T follicular helper cell (primary cell): ENCODE results near the gene SP5.
"Not testable (repeated sequence)": the region's sequence is repeated elsewhere in the genome, so short reads cannot be mapped to it uniquely, and the experiment has no call there.

Experiments used
- DNase-seq: peaks from one replicate; pipeline ENCODE4 v3.0.0-alpha.2; 2020; ENCODE audit warnings: low read depth

The SP5 gene

DNA sequence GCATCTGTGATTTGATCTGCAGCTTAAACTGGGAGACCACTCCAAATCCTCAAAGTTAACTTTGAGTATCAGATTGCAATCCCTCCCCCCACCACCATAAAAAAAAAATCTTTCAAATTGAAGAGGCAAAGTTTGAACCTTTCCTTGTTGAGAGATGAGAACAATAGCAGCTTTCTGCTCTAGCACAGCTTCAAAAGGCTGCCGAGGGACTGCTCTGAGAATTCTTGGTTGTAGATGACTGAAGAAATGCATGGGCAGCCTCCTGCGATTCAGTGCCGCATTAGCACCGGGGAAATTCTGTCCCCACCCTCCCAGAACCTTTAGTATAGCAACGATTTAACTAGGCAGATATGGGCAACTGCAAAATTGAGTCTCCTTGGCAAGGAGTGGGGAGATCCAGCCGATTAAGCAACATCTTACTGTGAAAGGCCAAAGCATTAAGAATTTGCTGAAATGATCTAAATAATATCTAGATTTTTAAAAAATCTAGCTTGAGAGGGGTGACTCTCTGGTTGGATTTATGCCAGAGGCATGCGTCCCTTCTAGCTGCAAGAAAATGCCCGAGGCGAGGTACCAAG, 3.9 kb upstream of the SP5 start:
- no peak for DNase-seq

DNA sequence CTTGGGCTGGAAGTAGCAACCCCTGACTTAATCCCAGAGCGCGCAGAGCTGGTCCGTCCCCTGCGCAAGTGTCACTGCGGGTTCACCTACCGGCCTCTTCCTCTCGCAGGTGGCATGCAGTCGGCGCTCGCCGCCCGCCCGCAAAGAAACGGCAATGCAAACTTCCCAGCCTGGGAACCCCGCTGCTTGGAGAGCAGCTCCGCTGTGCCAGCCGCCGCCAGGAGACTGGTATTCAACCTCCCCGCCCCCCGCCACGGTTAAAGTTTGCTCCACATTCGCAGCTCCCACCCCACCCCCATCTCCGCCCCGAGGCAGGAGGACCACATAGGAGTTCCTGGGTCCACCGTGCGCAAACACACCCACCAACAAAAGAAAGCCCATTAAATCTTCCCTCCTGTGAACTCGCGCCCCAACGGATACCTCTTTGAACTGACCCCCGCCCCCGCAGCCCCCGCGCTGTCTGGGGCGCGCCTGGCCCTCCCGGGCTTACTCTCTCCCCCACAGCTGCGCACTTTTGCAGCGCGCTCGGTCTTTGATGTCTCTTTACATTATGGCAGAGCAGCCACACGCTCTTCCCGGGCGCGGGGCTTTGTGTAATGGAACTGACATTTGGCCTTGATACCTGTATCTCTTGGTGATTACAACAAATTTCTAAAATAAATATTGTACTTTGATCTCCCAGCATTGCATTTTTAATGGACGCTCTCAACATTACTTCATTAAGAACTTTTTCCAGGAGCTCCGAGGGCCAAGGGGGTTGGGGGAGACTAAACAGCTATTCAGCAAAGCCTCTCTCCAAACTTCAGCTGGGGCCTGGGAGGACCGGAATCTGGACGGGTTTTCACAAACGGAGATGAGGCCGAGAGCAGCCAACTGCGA, 3.1 kb upstream of the SP5 start:
- DNase-seq = no peak

- no peak for DNase-seq
Measured at GRCh38 chr2:170712653-170713542, 2.2 kb upstream of the SP5 start.

GRCh38 chr2:170713543-170714380, 1.4 kb upstream of the SP5 start:
- DNase-seq = no peak

DNA sequence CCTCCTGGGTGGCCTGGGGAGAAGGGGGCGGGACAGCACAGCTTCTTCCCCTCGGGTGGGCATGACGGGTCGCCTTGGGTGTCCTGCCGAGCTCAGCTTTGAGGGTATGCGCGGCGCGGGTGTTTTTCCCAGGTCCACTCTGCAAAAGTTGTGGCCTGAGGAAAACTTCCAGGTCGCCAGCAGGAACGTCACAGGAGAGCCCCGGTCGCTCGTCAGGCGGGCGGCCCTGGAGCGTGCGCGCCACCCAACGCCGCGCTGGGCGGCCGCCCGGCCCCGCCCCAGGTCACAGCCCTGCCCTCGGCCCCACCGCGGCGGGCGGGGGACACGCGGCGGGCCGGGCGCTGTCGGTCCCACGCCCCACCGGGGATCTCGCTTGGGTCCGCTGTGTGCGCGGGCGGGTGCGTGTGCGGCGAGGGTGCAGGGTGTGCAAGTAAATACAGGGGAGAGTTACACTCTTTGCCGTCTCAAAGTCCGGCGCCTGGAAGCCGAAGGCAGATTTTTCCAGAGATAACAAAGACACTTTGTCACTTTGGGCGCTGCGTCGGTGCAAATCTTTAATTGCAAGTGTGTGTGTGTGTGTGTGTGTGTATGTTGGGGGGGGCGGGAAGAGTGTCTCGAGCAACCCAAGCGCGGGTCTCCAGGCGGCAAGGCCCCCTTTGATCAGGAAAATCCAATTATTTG, 616 bp upstream of the SP5 start:
- DNase-seq = no peak

DNA sequence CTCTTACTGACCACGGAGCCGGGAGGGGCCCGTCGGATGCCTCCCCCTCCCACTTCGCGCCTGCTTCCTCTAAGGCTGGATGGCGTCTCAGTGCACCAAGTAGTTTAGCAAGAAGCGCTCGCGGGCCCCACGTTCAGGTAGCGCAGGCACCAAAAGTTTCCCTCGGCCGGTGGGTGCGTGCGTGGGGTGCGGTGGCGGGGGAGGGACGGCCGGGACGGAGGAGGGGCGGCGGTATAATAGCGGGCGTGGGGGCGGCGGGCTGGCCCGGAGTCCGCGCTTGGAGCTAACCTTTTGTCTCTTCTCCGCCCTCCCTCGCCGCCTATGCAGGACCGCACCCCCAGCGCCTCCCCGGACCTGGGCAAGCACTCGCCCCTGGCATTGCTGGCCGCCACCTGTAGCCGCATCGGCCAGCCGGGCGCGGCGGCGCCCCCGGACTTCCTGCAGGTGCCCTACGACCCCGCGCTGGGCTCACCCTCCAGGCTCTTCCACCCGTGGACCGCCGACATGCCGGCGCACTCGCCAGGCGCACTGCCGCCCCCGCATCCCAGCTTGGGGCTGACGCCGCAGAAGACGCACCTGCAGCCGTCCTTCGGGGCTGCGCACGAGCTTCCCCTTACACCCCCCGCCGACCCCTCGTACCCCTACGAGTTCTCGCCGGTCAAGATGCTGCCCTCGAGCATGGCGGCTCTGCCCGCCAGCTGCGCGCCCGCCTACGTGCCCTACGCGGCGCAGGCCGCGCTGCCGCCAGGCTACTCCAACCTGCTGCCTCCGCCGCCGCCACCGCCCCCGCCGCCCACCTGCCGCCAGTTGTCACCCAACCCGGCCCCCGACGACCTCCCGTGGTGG, 1.0 kb downstream of the SP5 start:
- DNase-seq = no peak

DNA sequence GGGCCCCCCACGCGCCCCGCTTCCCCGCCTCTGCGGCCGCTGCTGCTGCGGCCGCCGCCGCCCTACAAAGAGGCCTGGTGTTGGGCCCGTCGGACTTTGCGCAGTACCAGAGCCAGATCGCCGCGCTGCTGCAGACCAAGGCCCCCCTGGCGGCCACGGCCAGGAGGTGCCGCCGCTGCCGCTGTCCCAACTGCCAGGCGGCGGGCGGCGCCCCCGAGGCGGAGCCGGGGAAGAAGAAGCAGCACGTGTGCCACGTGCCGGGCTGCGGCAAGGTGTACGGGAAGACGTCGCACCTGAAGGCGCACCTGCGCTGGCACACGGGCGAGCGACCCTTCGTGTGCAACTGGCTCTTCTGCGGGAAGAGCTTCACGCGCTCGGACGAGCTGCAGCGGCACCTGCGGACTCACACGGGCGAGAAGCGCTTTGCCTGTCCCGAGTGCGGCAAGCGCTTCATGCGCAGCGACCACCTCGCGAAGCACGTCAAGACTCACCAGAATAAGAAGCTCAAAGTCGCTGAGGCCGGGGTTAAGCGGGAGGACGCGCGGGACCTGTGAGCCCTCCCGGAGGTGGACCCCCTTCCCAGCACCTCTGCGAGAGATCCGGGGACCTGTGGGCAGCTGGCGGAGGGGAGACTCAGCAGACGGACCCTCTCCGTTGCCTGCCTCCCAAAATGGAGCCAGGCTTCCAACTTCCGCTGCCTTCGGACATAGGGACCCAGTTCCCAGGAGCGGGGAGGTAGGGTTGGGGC, 1.9 kb downstream of the SP5 start:
- no peak for DNase-seq

- no peak for DNase-seq
Measured at GRCh38 chr2:170717599-170717963, 2.4 kb downstream of the SP5 start.

- DNase-seq = no peak
Measured at GRCh38 chr2:170717991-170718589, 3.0 kb downstream of the SP5 start.

DNA sequence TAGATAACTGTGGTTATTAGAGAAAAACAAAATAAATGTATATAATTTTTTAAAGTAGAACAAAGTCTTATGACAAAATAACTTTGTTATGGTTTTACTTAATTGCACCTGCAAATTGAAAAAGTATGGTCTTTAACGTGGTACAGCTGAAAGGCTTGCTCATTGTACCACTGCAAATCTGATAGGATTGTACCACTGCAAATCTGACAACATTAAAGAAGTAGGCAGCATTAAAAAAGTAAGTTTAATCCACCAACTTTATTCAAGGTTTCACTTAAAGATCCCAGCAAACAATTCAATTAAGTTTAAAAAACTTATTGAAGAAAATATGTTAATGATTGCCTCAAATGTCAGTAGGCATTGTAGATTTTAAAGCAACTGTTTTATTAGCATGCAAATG, 4.7 kb downstream of the SP5 start:
- no peak for DNase-seq

- DNase-seq = no peak
Measured at GRCh38 chr2:170721678-170722077, 6.5 kb downstream of the SP5 start.

- no peak for DNase-seq
Measured at GRCh38 chr2:170722301-170722700, 7.2 kb downstream of the SP5 start.

DNA sequence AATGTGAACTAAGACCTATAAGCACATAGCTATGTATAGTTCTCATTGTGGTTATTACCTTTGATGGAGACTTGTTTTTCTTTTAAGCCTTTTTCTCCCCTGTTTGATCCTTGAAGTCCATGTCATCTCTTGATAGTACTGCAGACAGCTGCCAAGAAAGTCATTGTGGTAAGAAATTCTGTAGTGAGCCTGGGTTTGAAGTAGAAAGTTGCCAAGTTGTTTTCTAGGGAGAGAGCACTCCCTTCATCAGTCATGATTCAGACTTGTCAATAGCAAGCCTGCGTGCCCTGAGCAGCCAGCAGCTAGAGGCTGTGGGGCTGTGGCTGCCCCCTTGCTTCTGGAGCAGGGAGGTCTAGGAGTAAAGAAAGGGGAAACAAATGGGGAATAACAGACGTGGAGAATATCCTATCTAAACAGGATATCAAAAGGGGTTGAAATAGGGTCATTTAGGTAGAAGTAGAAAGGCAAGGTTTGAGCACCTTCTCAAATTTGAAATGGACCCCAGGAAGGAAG, 8.4 kb downstream of the SP5 start:
- DNase-seq = no peak

GRCh38 chr2:170733798-170734600, 18.9 kb downstream of the SP5 start:
- no peak for DNase-seq

DNA sequence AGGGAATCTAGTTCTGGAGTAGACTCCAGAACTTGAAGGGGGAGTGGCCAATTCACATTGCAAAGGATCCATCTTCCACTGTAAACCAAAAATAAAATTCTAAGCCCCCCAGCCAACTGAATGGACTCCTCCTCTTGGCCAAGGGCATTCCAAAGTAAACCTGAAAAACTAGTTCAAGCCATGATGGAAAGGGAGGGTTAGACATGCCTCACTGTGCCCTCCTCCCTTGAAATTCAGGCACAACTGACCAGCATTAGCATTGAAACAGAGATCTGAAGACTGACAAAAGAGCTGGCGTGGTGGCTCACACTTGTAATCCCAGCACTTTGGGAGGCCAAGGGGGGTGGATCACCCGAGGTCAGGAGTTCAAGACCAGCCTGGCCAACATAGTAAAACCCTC, 19.5 kb downstream of the SP5 start:
- not testable (repeated sequence) for DNase-seq

DNA sequence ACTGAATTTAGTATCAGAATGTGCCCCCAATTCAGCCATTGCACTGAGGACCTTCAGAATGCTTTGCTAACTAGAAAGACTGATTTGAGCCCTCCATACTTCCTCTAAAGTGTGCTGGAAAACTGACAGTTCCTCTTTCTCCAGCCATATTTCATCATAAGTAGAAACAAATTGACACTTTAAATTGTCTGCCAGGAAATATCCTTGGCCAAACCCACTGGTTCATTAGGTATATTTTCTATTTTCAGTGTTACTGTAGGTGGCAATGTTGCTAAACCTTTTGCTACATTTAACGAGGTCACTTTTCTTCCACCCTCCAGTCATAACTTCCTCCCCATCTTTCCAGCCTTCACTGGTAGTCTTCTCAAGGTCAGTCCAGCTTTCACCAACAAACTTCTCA, 21.5 kb downstream of the SP5 start:
- DNase-seq = no peak

DNA sequence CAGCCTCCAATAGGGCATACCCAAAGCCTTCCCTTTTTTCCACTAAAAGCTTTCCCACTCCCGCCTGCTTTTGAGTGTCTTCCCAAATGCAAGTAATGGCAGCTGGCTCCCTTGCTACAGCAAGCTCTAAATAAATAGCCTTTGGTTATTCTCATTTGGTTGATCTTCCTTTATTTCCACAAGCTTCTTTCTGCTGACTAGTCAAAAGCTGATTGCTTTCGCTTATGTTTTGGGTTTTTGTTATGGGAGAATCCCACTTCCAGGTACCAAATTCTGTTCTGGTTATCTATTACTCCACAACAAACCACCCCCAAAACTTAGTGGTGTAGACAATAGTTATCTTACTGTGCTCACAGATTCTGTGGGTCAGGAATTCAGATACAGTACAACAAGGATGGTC, 22.3 kb downstream of the SP5 start:
- DNase-seq = no peak

DNA sequence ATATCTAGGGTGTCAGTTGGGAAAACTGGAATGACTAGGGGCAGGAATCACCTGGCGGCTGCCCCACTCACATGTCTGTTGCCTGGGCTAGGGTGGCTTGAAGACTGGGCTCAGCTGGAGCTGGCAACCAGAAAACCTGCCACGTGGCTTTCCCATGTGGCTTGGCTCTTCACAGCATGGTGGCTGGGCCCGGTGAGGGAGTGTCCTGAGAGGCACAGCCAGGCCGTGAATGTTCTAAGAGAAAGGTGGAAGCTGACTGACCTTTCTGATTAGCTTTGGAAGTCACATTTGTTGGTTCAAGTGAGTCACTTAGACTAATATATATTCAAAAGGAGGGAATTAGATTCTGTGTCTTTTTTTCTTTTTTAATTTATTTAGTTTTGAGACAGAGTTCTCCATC, 22.7 kb downstream of the SP5 start:
- DNase-seq = no peak
